NCI-H524 treated with DMSO at 0.1 percent for 48 hours (cell line): ENCODE results near the gene TRAPPC11.

ENCODE experiments used
- DNase-seq: peaks from one replicate; lab custom pipeline; 2025; lab: John Stamatoyannopoulos, UW

TRAPPC11 gene

DNA sequence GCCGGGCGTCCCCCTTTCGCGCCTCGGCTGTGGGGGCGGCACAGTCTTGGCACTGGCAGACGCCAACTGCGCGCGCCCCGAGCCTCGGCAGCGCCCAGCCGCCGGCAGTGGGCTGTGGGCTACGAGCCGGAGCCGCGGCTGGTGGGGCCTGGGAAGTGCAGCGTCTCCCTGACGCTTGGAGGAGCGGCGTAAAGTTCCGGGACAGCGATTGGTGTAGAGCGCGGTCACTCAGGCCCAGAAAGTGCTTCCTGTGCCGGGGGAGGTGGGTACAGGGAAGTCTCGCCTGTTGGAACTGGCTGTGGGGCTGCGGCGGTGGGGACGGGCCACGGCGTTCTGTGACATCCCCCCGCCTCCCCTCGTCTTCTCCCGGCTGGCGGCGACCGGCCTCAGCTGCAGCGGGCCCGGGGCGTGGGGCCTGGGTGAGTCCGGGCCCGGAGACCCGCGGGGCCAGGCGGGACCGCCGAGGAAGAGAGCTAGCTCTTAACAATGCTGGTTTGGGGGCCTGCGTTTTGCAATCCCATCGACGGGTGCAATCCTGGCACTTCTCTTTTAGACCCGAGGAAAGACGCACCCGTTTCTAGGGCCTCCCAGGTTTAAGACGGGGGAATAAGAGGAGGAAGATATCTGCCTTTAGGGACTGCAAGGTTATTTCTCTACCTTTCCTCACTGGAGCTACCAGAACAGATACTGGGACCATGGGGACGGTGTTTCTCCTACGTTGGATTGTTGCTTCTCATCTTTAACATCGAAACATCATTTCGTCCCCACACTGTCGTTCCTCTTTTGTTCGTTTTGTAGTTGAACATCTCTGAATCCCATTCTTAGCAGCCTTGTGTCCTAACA is at the start of gene TRAPPC11, which contains the start of gene RWDD4:
TRAPPC11 (plus strand) TSS at position 265 of the 843 bp plus-strand sequence. CDS start 4,575 bp downstream, outside the sequence.
RWDD4 (minus strand) TSS at position 157 of the 843 bp plus-strand sequence. CDS start 233 bp downstream, outside the sequence.
- DNase-seq, result peak; percentile 71

DNA sequence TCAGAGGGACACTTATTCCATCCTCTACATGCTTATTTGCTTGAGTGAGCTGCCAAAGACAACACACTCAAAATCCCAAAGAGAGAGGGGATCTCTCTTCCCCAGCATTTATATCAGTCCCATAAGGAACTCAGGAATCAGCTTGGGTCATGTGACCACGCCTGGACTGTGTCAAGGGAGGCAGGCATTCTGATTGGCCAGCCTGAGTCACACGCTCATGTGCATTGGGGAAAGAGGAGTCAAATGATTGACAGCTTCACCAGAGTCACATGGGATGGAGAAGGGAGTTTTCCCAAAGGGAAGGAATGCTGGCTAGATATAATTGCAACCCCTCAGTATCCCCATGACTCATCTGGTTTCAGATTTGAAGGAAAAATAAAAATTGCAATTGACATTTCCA is 49.1 kb upstream of the TRAPPC11 start:
- no peak for DNase-seq

DNA sequence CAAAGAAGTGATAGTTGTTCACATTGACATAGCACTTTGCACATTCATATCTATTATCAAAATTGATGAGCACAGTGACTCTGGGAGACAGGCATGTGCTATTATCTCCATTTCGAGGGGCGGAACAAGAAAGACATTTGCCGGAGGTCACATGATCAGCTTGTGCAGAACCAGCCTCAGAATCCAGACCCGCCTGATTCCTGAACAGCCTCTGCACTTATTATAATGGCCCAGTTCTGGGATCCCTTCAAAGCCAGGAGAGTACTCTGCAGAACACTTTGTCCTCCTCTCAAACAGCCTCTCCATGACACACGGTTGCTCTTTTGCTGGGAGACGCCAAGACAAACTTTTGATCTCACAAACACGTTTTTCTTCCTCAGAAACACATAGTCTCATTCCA is 48.5 kb upstream of the TRAPPC11 start:
- DNase-seq, result no peak

DNA sequence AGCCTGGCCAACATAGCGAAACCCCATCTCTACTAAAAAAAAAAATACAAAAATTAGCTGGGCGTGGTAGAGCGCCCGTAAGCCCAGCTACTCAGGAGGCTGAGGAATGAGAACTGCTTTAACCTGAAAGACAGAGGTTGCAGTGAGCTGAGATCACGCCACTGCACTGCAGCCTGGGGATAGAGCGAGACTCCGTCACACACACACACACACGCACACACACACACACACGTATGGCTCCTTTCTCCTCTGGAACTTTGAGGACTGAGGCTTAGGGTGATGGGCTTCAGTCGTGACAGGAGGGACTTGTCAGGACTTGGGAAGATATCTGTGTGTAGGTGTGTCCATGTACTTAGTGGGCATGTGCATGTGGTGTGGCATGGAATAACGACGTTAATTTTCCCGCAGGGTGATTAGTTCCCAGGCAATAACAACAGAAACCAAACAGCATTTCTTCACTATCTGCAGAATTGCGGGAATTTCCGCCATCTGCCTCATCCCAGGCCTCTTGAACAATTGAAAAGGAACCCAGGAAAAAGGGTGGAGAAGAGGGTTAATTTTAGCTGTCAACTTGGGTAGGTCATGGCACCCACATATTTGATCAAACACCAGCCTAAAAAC is 47.8 kb upstream of the TRAPPC11 start:
- DNase-seq, result no peak

DNA sequence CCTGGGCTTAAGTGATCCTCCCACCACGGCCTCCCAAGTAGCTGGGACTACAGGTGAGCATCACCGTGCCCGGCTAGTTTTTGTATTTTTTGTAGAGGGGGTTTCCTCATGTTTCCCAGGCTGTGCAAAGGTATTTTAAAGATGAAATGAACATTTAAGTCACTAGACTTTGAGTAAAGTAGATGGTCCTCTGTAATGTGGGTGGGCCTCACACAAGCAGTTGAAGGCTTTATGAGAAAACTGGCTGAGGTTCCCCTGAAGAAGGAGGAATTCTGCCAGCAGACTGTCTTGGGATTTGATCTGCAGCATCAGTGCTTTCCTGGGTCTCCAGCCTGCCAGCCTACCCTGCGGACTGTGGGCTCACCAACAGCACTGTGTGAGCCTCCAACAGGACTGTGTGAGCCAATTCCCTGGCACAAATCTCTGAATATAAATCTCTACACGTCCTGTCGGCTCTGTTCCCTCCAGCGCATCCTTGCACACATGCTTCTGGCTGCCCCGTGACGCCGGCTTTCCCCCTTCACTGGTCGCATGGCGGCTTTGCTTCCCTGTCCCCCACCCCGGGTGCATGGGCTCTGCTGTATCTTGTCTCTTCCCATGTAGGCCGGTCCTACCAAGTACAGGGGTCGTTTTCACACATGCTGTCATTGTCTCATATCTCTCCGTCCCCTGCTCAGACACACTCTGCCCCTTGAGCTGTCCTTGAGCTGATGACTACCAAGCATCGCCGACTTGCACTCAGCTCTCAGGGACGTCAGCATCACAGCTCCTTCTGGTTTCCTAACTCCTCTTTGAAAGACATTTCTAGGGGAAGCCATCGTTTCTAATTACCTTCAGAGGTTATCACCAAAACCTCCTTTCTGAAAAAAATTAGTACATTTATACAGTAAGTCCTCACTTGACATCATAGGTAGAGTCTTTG is 46.5 kb upstream of the TRAPPC11 start:
- no peak for DNase-seq

DNA sequence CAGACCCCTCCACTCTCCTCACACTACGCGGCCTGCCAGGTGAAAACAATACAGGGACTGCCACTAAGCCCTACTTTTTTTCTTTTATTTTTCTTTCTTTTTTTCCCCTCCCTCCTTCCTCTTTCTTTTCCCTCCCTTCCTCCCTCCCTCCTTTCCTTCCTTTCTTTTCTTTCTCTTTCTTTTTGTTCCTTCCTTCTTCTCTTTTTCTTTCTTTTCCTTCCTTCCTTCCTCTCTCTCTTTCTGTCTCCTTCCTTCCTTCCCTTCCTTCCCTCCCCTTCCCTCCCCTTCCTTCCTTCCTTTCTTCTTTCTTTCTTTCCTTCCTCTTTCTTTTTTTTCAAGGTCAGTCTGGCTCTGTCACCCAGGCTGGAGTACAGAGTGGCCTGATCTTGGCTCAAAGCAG is 42.0 kb upstream of the TRAPPC11 start:
- DNase-seq, result no peak

DNA sequence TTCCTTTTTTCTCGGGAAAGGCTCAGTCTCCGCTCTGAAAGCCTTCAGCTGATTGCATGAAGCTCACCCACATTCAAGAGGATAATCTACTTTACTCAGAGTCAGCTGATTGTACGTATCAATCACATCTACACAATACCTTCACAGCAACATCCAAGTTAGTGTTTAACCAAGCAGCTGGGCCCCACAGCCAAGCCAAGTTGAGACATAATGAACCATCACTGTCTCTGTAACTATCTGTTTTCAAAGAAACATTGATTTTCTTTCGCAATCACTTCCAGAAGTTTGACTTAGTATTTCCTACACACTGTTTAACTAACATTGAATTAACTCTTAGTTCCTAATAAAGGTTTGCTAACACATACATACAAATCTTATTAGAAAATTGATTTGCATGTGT is 40.4 kb upstream of the TRAPPC11 start:
- no peak for DNase-seq

DNA sequence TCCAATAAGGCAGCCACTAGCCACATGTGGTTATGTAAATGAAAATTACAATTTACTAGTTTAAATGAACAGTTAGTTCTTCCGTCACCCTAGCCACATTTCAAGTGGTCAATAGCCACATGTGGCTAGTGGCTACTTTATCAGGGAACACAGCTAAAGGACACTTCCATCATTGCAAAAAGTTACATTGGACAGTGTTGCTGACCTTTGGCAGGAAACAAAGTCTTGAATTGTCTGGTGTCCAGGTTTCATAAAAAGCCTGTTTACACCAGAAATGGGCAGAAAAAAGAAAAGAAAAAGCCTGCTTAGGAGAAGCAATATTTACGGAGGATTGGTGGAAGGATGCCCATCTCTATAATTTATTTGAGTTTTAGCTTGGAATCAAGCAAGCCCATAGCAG is 38.7 kb upstream of the TRAPPC11 start:
- DNase-seq, result no peak

DNA sequence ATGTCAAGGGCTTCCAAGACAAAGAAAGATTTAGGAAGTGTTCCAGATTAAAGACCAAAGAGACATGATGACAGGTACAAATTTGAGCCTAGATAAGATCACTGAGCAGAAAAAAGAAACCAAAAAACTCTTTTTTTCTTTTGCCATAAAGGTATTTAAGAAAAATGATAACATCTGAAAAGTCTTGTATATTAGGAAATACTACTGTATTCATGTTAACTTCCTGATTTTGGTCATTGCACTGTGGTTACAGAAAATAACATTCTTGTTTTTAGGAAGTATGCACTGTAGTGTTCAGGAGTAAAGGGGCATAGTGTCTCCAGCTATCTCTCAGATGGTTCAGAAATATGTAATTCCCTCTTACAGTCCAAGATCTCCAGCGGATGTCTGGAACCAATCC is 37.2 kb upstream of the TRAPPC11 start:
- no peak for DNase-seq

DNA sequence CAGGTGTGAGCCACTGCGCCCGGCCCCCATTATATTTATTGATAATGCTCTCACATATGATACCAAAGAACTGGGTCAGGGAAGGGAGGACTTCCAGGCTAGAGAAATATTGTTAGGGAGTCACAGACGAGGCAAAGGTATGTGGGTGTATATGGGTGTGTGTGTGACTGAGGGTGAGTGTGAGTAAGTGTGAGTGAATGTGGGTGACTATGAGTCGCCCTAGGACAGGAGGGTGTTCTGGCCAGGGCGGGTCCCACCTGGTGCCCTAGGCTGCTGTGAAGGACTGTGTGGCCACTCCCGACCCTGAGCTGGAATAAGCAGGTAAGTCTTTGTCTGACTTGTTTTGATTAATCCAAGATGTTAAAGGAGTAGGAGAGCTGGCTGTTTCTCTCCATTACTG is 34.5 kb upstream of the TRAPPC11 start:
- no peak for DNase-seq

DNA sequence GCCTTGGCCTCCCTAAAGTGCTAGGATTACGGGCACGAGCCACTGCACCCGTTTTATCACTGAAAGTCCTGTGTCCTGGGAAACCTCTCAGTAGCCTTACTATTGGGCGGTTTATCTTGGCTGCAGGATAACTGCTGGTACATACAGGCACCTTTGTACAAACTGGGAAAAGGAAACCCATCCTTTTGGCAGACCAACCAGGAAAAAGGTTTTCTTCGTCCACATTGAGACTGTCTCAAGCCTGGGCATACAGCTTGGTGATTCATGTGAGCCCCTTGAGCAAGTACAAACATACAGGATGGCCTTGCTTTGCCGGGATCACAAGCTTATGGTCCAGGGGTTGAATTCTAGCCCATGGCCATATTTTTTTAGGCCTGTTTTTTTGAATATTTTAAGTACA is 32.9 kb upstream of the TRAPPC11 start:
- no peak for DNase-seq

DNA sequence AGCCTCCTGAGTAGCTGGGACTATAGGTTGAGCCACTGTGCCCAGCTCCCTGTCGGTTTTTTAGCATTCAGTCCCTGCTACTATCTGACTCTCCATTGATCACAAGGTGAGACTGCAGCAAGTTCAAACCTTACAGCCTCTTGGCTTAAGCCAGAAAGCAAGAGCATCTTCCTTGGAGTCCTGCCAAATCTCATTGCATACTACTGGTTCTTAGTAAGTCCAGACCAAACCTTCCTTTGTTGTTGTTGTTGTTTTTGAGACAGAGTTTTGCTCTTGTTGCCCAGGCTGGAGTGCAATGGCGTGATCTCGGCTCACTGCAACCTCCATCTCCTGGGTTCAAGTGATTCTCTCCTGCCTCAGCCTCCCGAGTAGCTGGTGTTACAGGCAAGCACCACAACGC is 31.8 kb upstream of the TRAPPC11 start:
- peak; percentile 0 for DNase-seq

DNA sequence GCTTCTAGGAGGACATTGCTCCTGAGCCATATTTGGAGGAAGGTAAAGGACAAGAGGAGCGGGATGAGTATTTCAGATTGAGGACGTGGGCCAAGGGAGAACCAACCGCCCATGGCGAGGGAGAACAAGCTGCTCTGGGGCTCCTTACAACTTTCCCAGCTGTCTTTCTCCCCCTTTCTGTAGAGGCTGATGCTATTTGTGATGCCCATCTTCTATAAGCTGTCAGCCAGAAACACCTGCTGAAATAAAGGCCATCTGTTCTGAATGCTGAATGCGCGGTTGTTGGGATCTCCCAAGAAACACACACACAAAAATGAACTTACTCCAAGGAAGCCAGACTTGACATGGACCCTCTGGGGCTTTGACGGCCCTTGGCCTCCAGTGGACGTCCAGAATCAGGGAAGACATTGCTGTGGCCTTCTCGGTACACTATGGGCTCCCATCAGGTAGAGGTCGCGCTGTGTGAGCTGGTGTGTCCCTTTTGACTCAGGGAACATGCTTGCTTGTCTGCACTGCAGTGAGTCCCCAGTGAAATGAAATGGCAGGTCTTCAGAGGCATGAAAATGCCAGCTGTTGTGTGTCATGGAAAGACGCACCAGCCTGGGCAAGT is 31.0 kb upstream of the TRAPPC11 start:
- peak; percentile 56 for DNase-seq

DNA sequence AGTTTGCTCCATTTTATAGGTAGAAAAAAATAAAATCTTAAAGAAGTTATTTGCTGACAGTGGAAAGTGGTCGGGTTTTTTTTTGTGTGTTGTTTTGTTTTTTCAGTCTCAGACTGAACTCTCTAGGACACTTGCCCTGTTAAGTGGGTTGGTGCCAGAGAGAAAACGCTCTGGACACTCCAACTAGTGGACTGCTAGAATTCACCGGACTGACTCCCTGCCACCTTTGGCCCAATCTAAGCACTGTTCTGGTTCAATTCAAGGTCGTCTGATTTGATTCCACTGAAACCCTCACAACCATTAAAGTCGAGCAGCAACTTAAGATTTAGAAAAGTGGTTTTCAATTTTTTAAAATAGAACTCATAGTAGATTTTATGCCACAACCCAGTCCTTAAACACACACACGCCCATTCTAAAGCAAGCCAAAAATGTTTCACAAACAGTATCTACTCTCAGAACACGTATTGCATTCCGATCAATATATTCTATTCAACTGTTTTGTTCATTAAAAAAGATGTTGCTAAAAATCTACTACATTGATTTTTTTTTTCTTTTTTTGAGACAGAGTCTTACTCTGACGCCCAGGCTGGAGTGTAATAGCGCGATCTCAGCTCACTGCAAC is 27.4 kb upstream of the TRAPPC11 start:
- no peak for DNase-seq

DNA sequence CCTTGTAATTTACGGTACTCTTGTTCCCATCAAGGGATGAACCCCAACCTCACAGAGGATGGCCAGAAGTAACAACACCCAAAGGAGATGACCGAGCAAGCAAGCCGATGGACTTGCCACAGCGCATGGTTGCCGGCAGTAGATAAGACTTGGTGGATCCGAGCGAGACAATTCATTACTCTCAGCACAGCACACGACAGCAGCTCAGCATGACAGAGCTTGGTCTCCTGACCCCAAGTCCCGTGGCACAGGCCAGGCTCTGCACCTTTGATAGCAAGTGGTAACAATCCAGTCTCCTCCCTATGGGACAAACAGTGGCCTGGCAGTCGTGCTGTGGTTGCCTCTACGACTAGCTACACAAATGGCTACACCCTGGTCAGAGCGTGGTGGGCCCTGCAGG is 26.4 kb upstream of the TRAPPC11 start:
- DNase-seq, result no peak

DNA sequence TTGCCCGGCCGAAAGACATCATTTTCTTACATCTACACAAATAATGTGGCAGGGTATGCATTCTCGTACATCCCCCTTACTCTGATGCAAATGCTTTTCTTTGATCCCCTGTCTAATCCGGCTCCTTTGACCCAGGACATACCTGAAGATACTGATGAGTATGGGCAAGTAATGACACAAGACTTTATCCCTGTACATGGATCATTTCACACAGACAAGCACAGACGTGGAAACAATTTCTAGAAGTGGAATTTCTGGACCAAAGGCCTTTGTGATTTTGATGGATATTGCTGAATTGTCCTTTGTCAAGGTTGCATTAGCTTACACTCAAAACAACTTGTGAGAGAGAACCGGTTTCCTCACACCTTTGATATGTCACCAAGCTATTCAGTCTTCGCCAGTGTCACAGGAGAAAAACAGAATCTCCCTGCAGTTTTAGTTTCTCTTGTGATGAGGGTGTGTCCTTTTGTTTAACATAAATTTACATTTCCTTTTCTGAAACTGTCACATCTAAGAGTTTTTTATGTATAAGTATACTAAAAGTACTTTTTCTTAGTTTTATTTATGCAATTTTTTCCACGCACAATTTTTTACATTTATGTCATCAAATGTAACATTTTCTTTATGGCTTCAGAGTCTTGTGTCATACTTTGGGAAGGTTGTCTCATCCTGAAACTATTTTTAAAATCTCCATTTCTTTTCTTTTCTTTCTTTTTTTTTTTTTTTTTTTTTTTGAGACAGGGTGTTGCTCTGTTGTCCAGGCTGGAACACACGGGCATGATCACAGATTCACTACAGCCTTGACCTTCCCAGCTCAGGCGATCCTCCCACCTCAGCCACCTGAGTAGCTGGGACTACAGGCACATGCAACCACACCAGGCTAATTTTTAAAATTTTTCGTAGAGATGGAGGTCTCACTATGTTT is 25.4 kb upstream of the TRAPPC11 start:
- no peak for DNase-seq

DNA sequence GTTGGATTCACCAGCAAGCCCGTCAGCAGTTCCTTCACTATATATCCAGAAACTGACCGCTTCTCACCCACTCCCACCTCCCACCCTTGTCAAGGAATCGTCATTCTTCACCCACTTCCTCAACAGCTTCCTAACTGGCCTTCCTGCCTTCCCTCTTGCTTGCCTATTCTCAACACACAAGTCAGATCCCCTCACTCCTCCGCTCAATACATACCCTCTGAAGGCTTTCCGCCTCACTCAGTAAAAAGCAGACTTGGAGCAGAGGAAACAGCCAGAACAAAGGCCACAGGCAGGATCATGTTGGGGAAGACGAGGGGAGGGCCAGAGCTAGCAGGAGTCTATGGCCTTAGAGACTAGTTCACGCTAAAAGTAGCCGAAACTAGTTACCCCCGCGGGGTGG is 23.8 kb upstream of the TRAPPC11 start:
- DNase-seq, result peak; percentile 9

DNA sequence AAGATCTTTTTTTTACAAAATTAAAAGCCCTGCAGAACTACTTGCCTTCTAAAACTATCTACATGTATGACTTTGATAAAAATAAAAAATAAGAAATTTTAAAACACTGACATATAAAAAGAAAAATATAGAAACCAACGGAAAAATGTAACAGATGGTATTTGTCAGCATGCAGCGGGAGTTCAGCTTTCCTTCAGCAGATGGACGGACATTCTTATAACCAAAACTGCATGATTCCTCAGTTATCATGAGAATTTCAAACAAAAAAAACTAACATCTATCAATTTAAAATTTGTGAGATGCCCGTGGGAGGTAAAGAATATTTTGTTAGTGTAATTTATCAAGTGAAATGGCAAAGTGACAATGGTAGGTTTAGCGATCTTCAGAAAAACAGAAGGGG is 23.4 kb upstream of the TRAPPC11 start:
- DNase-seq, result peak; percentile 9

DNA sequence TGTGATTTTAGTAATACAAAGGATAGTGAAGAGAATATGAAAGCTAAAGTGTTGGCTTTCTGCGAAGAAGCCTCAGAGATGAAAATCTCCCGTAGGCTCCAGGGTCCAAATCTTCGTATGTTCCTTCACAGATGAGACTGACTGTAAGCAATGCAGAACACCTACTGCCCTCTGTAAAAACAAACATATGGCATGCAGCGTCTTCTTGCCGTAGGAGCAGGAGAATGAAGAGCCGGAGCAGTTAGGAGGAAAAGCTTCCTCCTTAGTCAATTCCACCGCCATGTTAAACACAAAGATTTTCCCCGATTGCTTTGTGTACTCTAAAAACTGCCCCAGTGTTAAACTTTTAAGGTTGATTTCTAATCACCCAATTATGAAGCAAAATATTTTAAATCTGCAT is 22.6 kb upstream of the TRAPPC11 start:
- peak; percentile 3 for DNase-seq

DNA sequence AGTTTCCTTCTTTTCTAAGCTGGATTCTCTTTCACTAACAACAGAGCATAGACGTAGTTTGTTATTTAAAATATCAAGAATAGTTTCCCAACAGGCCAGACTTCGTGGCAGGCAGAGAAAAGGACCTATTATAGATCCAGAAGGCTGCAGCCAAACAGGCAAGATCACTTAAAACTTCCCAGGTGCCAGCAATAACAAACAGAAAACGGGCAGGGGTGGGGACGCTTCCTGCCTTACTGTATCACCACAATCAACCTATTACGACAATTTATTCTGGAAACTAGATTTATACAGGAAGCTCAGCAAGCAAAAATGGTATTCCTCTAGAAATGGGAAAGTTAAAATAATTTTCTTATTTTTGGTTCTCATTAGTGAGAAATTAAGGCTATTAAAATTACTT is 22.2 kb upstream of the TRAPPC11 start:
- no peak for DNase-seq
